Liver (tissue), 9 donors: ENCODE results near the gene SLC30A1. TPM values are rescaled to one million over a fixed set of nuclear protein-coding genes. Genes with fewer than 3 reads are reported as not detected.

Experiments
- DNase-seq: peaks from one replicate; pipeline ENCODE4 v3.0.0-alpha.2; 2017; ENCODE audit warnings: low spot score
- H3K27ac ChIP-seq, 2 donors: one replicate each; pipeline ENCODE4 v1.7.0; 2013; ENCODE audit warnings: inconsistent platforms in 2 of 2, low read length in 2 of 2, control low read depth in 1 of 2, low read depth in 1 of 2, mild to moderate bottlenecking in 1 of 2
- H3K27me3 ChIP-seq, 4 donors: one replicate each; pipeline versions ENCODE4 v1.6.1 to v1.7.0; 2013; ENCODE audit warnings: low read length in 3 of 4, inconsistent platforms in 1 of 4, mild to moderate bottlenecking in 1 of 4, moderate library complexity in 1 of 4; ENCODE audit not compliant: control insufficient read depth in 4 of 4, insufficient read depth in 4 of 4
- H3K36me3 ChIP-seq, 4 donors: one replicate each; pipeline versions ENCODE4 v1.6.1 to v1.7.0; 2013; ENCODE audit warnings: low read length in 3 of 4, mild to moderate bottlenecking in 3 of 4, low read depth in 1 of 4, moderate library complexity in 1 of 4; ENCODE audit not compliant: control insufficient read depth in 4 of 4, insufficient read depth in 3 of 4
- H3K4me1 ChIP-seq, 4 donors: one replicate each; pipeline versions ENCODE4 v1.6.1 to v1.7.0; 2013; ENCODE audit warnings: low read length in 3 of 4, mild to moderate bottlenecking in 3 of 4, moderate library complexity in 1 of 4; ENCODE audit not compliant: control insufficient read depth in 4 of 4, insufficient read depth in 4 of 4
- H3K4me3 ChIP-seq, 3 donors: one replicate each; pipeline versions ENCODE4 v1.6.1 to v1.7.0; 2013; ENCODE audit warnings: low read length in 3 of 3, control low read depth in 1 of 3, low read depth in 1 of 3, mild to moderate bottlenecking in 1 of 3
- H3K9ac ChIP-seq, 2 donors: one replicate each; pipeline ENCODE4 v1.7.0; 2013; ENCODE audit warnings: low read length in 2 of 2, mild to moderate bottlenecking in 2 of 2, moderate library complexity in 2 of 2, control low read depth in 1 of 2, low read depth in 1 of 2
- H3K9me3 ChIP-seq, 4 donors: one replicate each; pipeline versions ENCODE4 v1.6.1 to v1.7.0; 2013; ENCODE audit warnings: low read length in 3 of 4; ENCODE audit not compliant: control insufficient read depth in 4 of 4
- ATF3 ChIP-seq: IDR thresholded peaks from 2 replicates; pipeline ENCODE4 v1.6.1; 2016; ENCODE audit warnings: antibody characterized with exemption
- CTCF ChIP-seq: fragments of 150-350 bp; IDR thresholded peaks from 2 replicates; pipeline ENCODE4 v1.5.1; 2017; ENCODE audit warnings: improper control_type of control experiment, low read depth, low read length; ENCODE audit not compliant: missing input control
- EGR1 ChIP-seq, 2 donors: IDR thresholded peaks; 2 replicates each; pipeline ENCODE4 v1.6.1; 2016 to 2018; ENCODE audit warnings: antibody characterized with exemption in 2 of 2, low read depth in 2 of 2
- FOXA1 ChIP-seq: IDR thresholded peaks from 2 replicates; pipeline ENCODE4 v1.6.1; 2016; ENCODE audit warnings: antibody characterized with exemption
- FOXA2 ChIP-seq: IDR thresholded peaks from 2 replicates; pipeline ENCODE4 v1.6.1; 2016; ENCODE audit warnings: antibody characterized with exemption
- GABPA ChIP-seq, 2 donors: IDR thresholded peaks in 1 of 2; conservative IDR thresholded peaks in 1 of 2; 2 replicates each; pipeline ENCODE4 v1.6.1; 2016; ENCODE audit warnings: antibody characterized with exemption in 2 of 2, mild to moderate bottlenecking in 1 of 2, moderate library complexity in 1 of 2
- JUND ChIP-seq, 2 donors: IDR thresholded peaks; 2 replicates each; pipeline ENCODE4 v1.6.1; 2016; ENCODE audit warnings: antibody characterized with exemption in 2 of 2
- RXRA ChIP-seq, 2 donors: IDR thresholded peaks; 2 replicates each; pipeline ENCODE4 v1.6.1; 2017 to 2018; ENCODE audit warnings: antibody characterized with exemption in 2 of 2, mild to moderate bottlenecking in 1 of 2
- SP1 ChIP-seq: IDR thresholded peaks from 2 replicates; pipeline ENCODE4 v1.6.1; 2018; ENCODE audit warnings: antibody characterized with exemption, mild to moderate bottlenecking
- TAF1 ChIP-seq: conservative IDR thresholded peaks from 2 replicates; pipeline ENCODE4 v1.6.1; 2016; ENCODE audit warnings: antibody characterized with exemption, mild to moderate bottlenecking
- ZBTB33 ChIP-seq: IDR thresholded peaks from 2 replicates; pipeline ENCODE4 v1.6.1; 2016; ENCODE audit warnings: antibody characterized with exemption
- WGBS: extraction: QIAGEN DNeasy Blood & Tissue Kit; methylation state at CpG from one replicate; pipeline ENCODE4 v1.1.7; 2013; 5-methylcytosine and 5-hydroxymethylcytosine counted together
- polyA plus RNA-seq, 2 donors: library from polyadenylated mRNA; stranded (reverse) in 1 of 2; unstranded in 1 of 2; fragments of 200-250 nt in 1 of 2; fragments of >200 nt in 1 of 2; fragmentation: Nextera tagmentation in 1 of 2; extraction: Ambion mirVana in 1 of 2; gene quantifications; one replicate each; pipeline versions ENCODE4 v1.2.1 to v1.2.3, GENCODE V29; 2013 to 2015
- total RNA-seq, 2 donors: library from RNA; depleted of rRNA; stranded (reverse); fragments of >200 nt; gene quantifications; one replicate each; pipeline ENCODE4 v1.2.3, GENCODE V29; 2014
- TF ChIP-seq, protein P1 (sequence below): IDR thresholded peaks from 2 replicates; pipeline ENCODE4 v1.6.1; 2016; ENCODE audit warnings: antibody characterized with exemption, mild to moderate bottlenecking
- TF ChIP-seq, protein P2 (sequence below): IDR thresholded peaks from 2 replicates; pipeline ENCODE4 v1.6.1; 2016; ENCODE audit warnings: antibody characterized with exemption
- donor health status: healthy.
- donor health status: healthy.
- donor health status: healthy.
- donor health status: healthy.
- donor health status: healthy.

Gene SLC30A1
- total and polyA plus RNA-seq, 4 donors: 14.9 to 83.3 (median 39.4) TPM

- no peak overlapping the region for H3K27ac ChIP-seq
- TF ChIP-seq JUND (IDR thresholded peaks at IDR 0.05) (no peak), ZBTB33 (no peak), FOXA2 (no peak), ATF3 (no peak), RXRA (IDR thresholded peaks at IDR 0.05) (no peak), FOXA1 (no peak), CTCF (no peak), SP1 (no peak)
- no peaks in the 10 kb centered on the region for H3K9me3 ChIP-seq
- no peak overlapping the region for H3K9ac ChIP-seq
- H3K4me1 ChIP-seq: peaks cover 9 to 30% (median 22%) of the 10 kb centered on the region in 4 donors
- no peak overlapping the region for H3K4me3 ChIP-seq
- H3K36me3 ChIP-seq: no peaks in the 10 kb centered on the region
- peak; percentile 81 for DNase-seq
- H3K27me3 ChIP-seq: no peaks in the 10 kb centered on the region
- WGBS: 82% methylated on average over 8 of the region's 8 CpGs
Observed at GRCh38 chr1:211613108-211613947, 34.4 kb upstream of the SLC30A1 start.

DNA sequence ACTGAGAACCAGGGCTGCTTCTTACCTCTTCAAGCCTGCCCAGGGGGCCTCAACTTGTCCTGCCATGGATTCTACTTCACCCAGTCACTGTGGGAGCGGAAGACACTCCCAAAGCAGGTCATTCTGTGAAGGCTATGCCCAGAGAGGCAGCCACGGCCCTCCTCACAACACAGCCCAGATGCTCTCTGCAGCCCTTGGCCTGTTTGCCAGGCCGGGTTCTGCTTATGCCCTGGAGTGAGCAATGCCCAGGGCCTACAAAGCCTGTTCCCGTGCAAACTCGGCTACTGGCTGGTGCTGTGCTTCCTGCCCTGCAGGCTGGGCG, 33.8 kb upstream of the SLC30A1 start:
- Histone ChIP-seq H3K27me3 (no peaks in the 10 kb centered on the region), H3K4me3 (no peak overlapping the region), H3K27ac (no peak overlapping the region), H3K9ac (no peak overlapping the region), H3K36me3 (no peaks in the 10 kb centered on the region), H3K4me1 (peaks cover 13 to 34% (median 25%) of the 10 kb centered on the region in 4 donors), H3K9me3 (no peaks in the 10 kb centered on the region)
- no peak for DNase-seq
- whole genome bisulfite sequencing: 94% methylated on average over 6 of the region's 6 CpGs
- TF ChIP-seq ZBTB33: no peak
- no peak for TF ChIP-seq SP1
- no peak for TF ChIP-seq EGR1 (IDR thresholded peaks at IDR 0.05; ENCODE audit: low read depth in 2 of 2)

- no peaks in the 10 kb centered on the region for H3K27me3 ChIP-seq
- no peak overlapping the region for H3K4me3 ChIP-seq
- peaks cover 13 to 34% (median 25%) of the 10 kb centered on the region in 4 donors for H3K4me1 ChIP-seq
- WGBS: 87% methylated on average over 4 of the region's 4 CpGs
- no peaks in the 10 kb centered on the region for H3K9me3 ChIP-seq
- no peak for DNase-seq
- H3K36me3 ChIP-seq: no peaks in the 10 kb centered on the region
- no peak overlapping the region for H3K9ac ChIP-seq
- H3K27ac ChIP-seq: peak overlapping the region; percentile 21 to 98
- TF ChIP-seq SP1 (no peak), TAF1 (no peak), FOXA1 (no peak), GABPA (IDR thresholded peaks at IDR 0.05 in 1 of 2, conservative IDR thresholded peaks at IDR 0.05 in 1 of 2) (no peak), RXRA (IDR thresholded peaks at IDR 0.05) (no peak), CTCF (no peak)
- TF ChIP-seq, protein P1, sequence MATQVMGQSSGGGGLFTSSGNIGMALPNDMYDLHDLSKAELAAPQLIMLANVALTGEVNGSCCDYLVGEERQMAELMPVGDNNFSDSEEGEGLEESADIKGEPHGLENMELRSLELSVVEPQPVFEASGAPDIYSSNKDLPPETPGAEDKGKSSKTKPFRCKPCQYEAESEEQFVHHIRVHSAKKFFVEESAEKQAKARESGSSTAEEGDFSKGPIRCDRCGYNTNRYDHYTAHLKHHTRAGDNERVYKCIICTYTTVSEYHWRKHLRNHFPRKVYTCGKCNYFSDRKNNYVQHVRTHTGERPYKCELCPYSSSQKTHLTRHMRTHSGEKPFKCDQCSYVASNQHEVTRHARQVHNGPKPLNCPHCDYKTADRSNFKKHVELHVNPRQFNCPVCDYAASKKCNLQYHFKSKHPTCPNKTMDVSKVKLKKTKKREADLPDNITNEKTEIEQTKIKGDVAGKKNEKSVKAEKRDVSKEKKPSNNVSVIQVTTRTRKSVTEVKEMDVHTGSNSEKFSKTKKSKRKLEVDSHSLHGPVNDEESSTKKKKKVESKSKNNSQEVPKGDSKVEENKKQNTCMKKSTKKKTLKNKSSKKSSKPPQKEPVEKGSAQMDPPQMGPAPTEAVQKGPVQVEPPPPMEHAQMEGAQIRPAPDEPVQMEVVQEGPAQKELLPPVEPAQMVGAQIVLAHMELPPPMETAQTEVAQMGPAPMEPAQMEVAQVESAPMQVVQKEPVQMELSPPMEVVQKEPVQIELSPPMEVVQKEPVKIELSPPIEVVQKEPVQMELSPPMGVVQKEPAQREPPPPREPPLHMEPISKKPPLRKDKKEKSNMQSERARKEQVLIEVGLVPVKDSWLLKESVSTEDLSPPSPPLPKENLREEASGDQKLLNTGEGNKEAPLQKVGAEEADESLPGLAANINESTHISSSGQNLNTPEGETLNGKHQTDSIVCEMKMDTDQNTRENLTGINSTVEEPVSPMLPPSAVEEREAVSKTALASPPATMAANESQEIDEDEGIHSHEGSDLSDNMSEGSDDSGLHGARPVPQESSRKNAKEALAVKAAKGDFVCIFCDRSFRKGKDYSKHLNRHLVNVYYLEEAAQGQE: no peak
- TF ChIP-seq, protein P2, sequence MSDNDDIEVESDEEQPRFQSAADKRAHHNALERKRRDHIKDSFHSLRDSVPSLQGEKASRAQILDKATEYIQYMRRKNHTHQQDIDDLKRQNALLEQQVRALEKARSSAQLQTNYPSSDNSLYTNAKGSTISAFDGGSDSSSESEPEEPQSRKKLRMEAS: no peak
Observed at GRCh38 chr1:211611818-211612217, 32.9 kb upstream of the SLC30A1 start.
